Neural progenitor cell (in vitro differentiated cells): ENCODE measurements around the gene CAPN12. TPM values are rescaled to one million over a fixed set of nuclear protein-coding genes. Genes with fewer than 3 reads are reported as not detected.
"Not testable (repeated sequence)": the region's sequence is repeated elsewhere in the genome, so short reads cannot be mapped to it uniquely, and the experiment has no call there.

Source experiments
- DNase-seq: peaks from one replicate; pipeline ENCODE4 v3.0.0-alpha.2; 2016; ENCODE audit warnings: low spot score
- H2AFZ ChIP-seq: fragments of 200-600 bp; sonication (generic); replicated peaks from 2 replicates; pipeline ENCODE4 v1.6.1; 2016; ENCODE audit warnings: antibody characterized with exemption
- H3F3A ChIP-seq: fragments of 200-600 bp; sonication (generic); 2 replicates; pipeline ENCODE4 v1.6.1; 2016; ENCODE audit warnings: antibody characterized with exemption, low read depth
- H3K27ac ChIP-seq: fragments of 200-600 bp; sonication (generic); 2 replicates; pipeline ENCODE4 v1.5.1; 2016; ENCODE audit warnings: mild to moderate bottlenecking
- H3K27me3 ChIP-seq: fragments of 200-600 bp; sonication (generic); 2 replicates; pipeline ENCODE4 v1.6.1; 2016; ENCODE audit warnings: mild to moderate bottlenecking, moderate library complexity
- H3K36me3 ChIP-seq: fragments of 200-600 bp; sonication (generic); 2 replicates; pipeline ENCODE4 v1.5.1; 2016
- H3K4me1 ChIP-seq: fragments of 200-600 bp; sonication (generic); 2 replicates; pipeline ENCODE4 v1.6.1; 2016; ENCODE audit warnings: mixed run types
- H3K4me2 ChIP-seq: fragments of 200-600 bp; sonication (generic); 2 replicates; pipeline ENCODE4 v1.6.1; 2016
- H3K4me3 ChIP-seq: fragments of 200-600 bp; sonication (generic); 2 replicates; pipeline ENCODE4 v1.5.1; 2016
- H3K79me2 ChIP-seq: fragments of 200-600 bp; sonication (generic); 2 replicates; pipeline ENCODE4 v1.6.1; 2016; ENCODE audit warnings: low read depth
- H3K9ac ChIP-seq: fragments of 200-600 bp; sonication (generic); 2 replicates; pipeline ENCODE4 v1.6.1; 2016
- H3K9me3 ChIP-seq: fragments of 200-600 bp; sonication (generic); 2 replicates; pipeline ENCODE4 v1.5.1; 2016; ENCODE audit warnings: low read depth
- H4K20me1 ChIP-seq: fragments of 200-600 bp; sonication (generic); 2 replicates; pipeline ENCODE4 v1.6.1; 2016; ENCODE audit warnings: low read depth
- H3K27ac Mint-ChIP-seq: 3 replicates; pipeline ENCODE4 v1.8.0; 2021; ENCODE audit warnings: mixed read lengths
- H3K27me3 Mint-ChIP-seq: 2 replicates; pipeline ENCODE4 v1.8.0; 2022; ENCODE audit warnings: low read depth, mild to moderate bottlenecking, inconsistent platforms, moderate library complexity, mixed read lengths; ENCODE audit not compliant: insufficient read depth
- H3K36me3 Mint-ChIP-seq: 3 replicates; pipeline ENCODE4 v1.8.0; 2021; ENCODE audit warnings: mixed read lengths
- H3K4me1 Mint-ChIP-seq: 3 replicates; pipeline ENCODE4 v1.8.0; 2021; ENCODE audit warnings: mixed read lengths
- H3K4me3 Mint-ChIP-seq: 3 replicates; pipeline ENCODE4 v1.8.0; 2021; ENCODE audit warnings: mild to moderate bottlenecking, moderate library complexity, mixed read lengths
- H3K9me3 Mint-ChIP-seq: 3 replicates; pipeline ENCODE4 v1.8.0; 2020; ENCODE audit warnings: mixed read lengths
- EZH2 ChIP-seq: fragments of 200-600 bp; sonication (generic); IDR thresholded peaks from 2 replicates; pipeline ENCODE4 v1.6.1; 2017; ENCODE audit warnings: antibody characterized with exemption, mild to moderate bottlenecking, moderate library complexity
- EZH2phosphoT487 ChIP-seq: fragments of 200-600 bp; sonication (generic); IDR thresholded peaks from 2 replicates; pipeline ENCODE4 v1.6.1; 2017; ENCODE audit warnings: antibody characterized with exemption
- total RNA-seq: library from RNA; depleted of rRNA; stranded (reverse); fragments of >200 nt; gene quantifications from 2 replicates; pipeline ENCODE4 v1.2.3, GENCODE V29; 2015; ENCODE audit warnings: low replicate concordance
- TF ChIP-seq, protein P1 (sequence below): fragments of 200-600 bp; sonication (generic); IDR thresholded peaks from 2 replicates; pipeline ENCODE4 v1.5.1; 2017; ENCODE audit warnings: antibody characterized with exemption, mild to moderate bottlenecking

CAPN12 gene
- total RNA-seq, 1 donor from 2014 or later: 1.0 TPM

DNA sequence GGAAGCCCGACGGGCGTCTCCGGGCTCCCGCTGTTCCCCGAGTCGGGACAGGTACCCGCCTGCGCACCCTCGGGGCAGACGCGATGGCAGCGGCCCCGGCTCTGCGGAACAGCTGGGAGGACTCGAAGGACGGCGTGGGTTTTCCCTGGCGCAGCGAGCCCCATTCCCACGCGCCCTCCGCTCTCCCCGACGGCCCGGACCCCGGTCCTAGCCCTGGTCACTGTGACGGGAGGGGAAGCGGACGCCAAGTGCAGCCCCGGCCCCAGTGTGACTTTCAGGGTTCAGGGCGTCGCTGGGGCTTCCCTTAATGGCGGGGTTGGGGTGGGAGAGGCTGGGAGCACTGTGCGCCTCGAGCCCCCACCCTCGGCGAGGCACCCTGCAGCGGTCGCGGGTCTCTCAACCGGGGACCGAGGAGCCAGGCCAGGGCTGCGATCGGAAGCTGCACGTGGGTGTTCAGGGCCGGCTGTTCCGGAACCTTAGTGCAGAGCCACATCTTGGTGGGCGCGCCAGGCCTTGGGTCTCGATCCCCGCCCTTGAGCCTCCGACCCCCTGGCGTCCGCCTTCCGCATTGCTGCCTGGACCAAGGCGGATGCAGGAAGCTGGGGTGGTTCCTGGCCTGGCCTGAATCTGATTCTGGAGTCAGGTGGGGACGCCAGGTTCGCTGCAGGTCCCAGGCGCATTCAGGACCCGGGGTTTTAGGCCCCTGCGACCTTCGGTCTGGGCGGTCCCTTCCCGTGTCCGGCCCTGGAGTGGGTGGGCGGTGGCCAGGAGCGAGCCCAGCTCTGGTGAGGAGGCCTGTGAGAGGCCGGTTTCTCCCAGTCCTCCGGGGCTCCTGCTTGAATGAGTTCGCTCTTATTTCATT is 48.2 kb upstream of the CAPN12 start:
- H2AFZ ChIP-seq: no peak overlapping the region
- no peaks in the 10 kb centered on the region for H4K20me1 ChIP-seq
- H3K4me3 ChIP-seq: no peak overlapping the region
- H3K79me2 ChIP-seq: no peaks in the 10 kb centered on the region
- Mint-ChIP-seq H3K27me3 (peaks cover 2% of the 10 kb centered on the region), H3K9me3 (peaks cover 7% of the 10 kb centered on the region), H3K4me3 (no peak overlapping the region), H3K36me3 (no peaks in the 10 kb centered on the region), H3K27ac (no peak overlapping the region), H3K4me1 (peaks cover 5% of the 10 kb centered on the region)
- no peaks in the 10 kb centered on the region for H3K9me3 ChIP-seq
- DNase-seq: no peak
- H3K27ac ChIP-seq: no peak overlapping the region
- TF ChIP-seq EZH2phosphoT487 (no peak), EZH2 (no peak)
- TF ChIP-seq, protein P1, sequence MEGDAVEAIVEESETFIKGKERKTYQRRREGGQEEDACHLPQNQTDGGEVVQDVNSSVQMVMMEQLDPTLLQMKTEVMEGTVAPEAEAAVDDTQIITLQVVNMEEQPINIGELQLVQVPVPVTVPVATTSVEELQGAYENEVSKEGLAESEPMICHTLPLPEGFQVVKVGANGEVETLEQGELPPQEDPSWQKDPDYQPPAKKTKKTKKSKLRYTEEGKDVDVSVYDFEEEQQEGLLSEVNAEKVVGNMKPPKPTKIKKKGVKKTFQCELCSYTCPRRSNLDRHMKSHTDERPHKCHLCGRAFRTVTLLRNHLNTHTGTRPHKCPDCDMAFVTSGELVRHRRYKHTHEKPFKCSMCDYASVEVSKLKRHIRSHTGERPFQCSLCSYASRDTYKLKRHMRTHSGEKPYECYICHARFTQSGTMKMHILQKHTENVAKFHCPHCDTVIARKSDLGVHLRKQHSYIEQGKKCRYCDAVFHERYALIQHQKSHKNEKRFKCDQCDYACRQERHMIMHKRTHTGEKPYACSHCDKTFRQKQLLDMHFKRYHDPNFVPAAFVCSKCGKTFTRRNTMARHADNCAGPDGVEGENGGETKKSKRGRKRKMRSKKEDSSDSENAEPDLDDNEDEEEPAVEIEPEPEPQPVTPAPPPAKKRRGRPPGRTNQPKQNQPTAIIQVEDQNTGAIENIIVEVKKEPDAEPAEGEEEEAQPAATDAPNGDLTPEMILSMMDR: no peak
- H3K27me3 ChIP-seq: no peaks in the 10 kb centered on the region
- no peaks in the 10 kb centered on the region for H3F3A ChIP-seq
- no peak overlapping the region for H3K9ac ChIP-seq
- H3K36me3 ChIP-seq: no peaks in the 10 kb centered on the region
- no peaks in the 10 kb centered on the region for H3K4me1 ChIP-seq
- no peak overlapping the region for H3K4me2 ChIP-seq

DNA sequence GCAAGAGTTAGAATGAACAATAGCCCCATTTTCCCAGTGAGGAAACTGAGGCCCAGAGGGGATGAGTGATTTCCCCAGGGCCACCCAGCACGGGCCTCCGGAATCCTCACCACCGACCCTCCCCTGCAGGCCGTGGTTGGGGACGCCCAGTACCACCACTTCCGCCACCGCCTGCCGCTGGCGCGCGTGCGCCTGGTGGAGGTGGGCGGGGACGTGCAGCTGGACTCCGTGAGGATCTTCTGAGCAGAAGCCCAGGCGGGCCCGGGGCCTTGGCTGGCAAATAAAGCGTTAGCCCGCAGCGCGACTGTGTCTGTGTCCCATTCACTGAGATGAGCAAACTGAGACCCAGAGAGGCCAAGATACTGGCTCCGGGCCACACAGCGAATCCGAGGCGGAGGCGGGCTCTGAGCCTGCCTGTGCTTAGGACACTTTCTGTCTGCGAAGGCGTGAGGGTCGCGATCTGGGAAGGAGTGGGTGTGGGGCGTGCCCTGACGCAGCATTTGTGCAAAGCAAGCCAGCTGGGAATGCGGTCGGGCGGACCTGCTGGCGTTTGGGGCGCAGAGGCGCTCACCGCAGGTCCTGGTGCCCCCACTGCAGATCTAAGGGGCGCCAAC is 47.3 kb upstream of the CAPN12 start:
- not testable (repeated sequence) for H3K9me3 ChIP-seq, H3K9me3 Mint-ChIP-seq, H3K4me1 Mint-ChIP-seq, H3K9ac ChIP-seq, H3K36me3 Mint-ChIP-seq, H3K27me3 Mint-ChIP-seq, H3K4me3 ChIP-seq, H3K4me3 Mint-ChIP-seq, H3K27me3 ChIP-seq, H3K79me2 ChIP-seq, H3K4me2 ChIP-seq, H3K27ac ChIP-seq, H3K27ac Mint-ChIP-seq, DNase-seq, H3K36me3 ChIP-seq, H3F3A ChIP-seq, H2AFZ ChIP-seq, H4K20me1 ChIP-seq, H3K4me1 ChIP-seq

DNA sequence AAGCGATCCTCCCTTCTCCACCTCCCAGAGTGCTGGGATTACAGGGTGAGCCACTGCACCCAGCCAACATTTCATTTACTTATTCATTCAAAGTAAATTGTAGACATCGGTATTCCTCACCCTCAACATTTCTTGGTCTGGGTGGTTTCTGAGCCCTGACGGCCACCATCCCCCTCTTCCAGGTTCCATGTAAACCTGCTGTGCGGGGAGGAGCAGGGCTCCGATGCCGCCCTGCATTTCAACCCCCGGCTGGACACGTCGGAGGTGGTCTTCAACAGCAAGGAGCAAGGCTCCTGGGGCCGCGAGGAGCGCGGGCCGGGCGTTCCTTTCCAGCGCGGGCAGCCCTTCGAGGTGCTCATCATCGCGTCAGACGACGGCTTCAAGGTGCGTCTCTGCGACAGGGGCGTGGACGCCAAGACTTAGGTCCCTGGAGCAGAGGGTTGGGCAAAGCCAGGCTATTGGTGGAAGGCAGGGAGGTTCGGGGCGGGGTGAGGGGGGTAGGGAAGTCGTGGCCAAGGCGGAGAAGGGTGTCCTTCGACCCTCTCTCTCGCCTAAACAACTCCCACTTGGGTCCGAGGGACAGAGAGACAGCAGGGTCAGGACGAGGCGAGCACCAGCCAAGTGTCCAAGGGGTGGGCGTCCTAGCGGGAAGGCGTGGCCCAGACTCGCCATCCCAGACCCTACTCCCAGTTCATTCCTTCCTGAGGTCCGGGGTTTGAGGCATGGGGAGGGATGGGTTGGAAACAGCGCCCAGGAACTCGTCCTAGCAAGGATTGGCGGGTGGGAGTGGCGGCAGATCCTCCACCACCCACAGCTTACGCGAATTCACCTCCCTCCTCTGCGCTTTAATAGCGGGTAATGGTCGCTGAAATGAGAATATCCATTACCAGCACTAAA is 46.5 kb upstream of the CAPN12 start:
- not testable (repeated sequence) for H3K4me1 Mint-ChIP-seq, H3K27me3 Mint-ChIP-seq, H3K4me1 ChIP-seq, H3K9ac ChIP-seq, H3K27me3 ChIP-seq, H3K27ac Mint-ChIP-seq, H3K36me3 Mint-ChIP-seq, H3K9me3 Mint-ChIP-seq, H4K20me1 ChIP-seq, H3K27ac ChIP-seq, H3K4me3 Mint-ChIP-seq, H3K36me3 ChIP-seq, H3K79me2 ChIP-seq, H2AFZ ChIP-seq, H3F3A ChIP-seq, DNase-seq, H3K9me3 ChIP-seq, H3K4me2 ChIP-seq, H3K4me3 ChIP-seq

DNA sequence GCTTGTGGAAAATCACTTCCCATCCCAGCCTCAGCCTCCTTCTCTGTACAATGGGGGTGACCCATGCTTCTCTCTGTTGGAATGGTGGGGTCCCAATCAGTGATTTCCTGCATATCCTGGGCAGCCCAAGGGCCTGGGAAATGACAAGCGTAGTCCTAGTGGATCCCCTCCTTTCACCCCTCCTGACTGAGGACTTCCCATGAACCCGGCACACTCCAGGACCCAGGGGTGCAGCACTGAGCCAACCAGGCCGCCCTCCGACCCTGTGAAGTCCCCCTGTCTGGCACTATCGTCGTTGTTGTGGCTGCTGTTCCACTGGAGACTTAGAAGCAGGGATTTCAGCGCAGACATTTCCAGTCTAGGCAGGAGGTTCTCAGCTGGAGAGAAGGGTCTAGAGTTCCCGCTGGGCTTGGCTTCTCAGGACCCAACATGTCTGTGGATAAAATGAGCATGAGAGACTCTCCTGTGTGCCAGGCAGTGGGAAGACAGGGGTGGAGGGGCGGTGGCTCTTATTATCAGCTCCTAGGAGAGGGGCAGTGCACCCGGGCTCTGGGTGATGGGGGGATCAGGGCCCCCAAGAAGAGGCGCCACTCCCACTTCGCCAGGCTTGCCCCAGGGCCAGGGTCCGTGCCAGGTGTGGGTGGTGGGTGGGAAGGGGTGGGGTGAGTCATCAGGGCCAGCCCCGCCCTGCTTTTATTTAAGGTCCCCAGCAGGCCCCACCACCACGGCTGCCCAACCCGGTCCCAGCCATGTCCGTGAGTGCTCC is 44.4 kb upstream of the CAPN12 start, which contains the start of gene LGALS7B:
TSS of gene LGALS7B (plus strand) at position 723 of the 766 bp plus-strand sequence. CDS start at position 750, 27 bp downstream.
- H3K4me3 ChIP-seq: no peak within 1 kb of the TSS
- Mint-ChIP-seq H3K9me3 (peaks cover 2% of the 10 kb centered on the region), H3K27ac (peak within 1 kb of the TSS; percentile 14), H3K36me3 (no peaks in the 10 kb centered on the region), H3K27me3 (peaks cover 2% of the 10 kb centered on the region), H3K4me3 (peak within 1 kb of the TSS; percentile 41), H3K4me1 (peaks cover 3% of the 10 kb centered on the region)
- H3K79me2 ChIP-seq: no peaks in the 10 kb centered on the region
- no peak within 1 kb of the TSS for H3K27ac ChIP-seq
- no peak within 1 kb of the TSS for H3K4me2 ChIP-seq
- H3F3A ChIP-seq: no peaks in the 10 kb centered on the region
- H3K9ac ChIP-seq: no peak within 1 kb of the TSS
- H3K9me3 ChIP-seq: no peaks in the 10 kb centered on the region
- H2AFZ ChIP-seq: no peak within 1 kb of the TSS
- no peaks in the 10 kb centered on the region for H3K27me3 ChIP-seq
- no peaks in the 10 kb centered on the region for H3K36me3 ChIP-seq
- H4K20me1 ChIP-seq: no peaks in the 10 kb centered on the region
- H3K4me1 ChIP-seq: no peaks in the 10 kb centered on the region
- no peak for DNase-seq
- TF ChIP-seq EZH2phosphoT487 (no peak), EZH2 (no peak)
- TF ChIP-seq, protein P1: no peak
